OCI-LY3 (cell line): Measurements from ENCODE around the gene FSCN2.

ENCODE experiments used
- CTCF ChIP-seq: fragments of 200-600, 300-600 bp; sonication (generic); IDR thresholded peaks from 2 replicates; pipeline ENCODE4 v1.5.1; 2014; ENCODE audit warnings: antibody characterized with exemption, low read length, low read depth
- EZH2phosphoT487 ChIP-seq: fragments of 200-600 bp; shearing (Covaris generic); IDR thresholded peaks from 2 replicates; pipeline ENCODE4 v1.6.1; 2018; ENCODE audit warnings: antibody characterized with exemption, mixed run types, low read depth

GRCh38 chr17:81550830-81551457 is 22.8 kb downstream of the FSCN2 start:
- TF ChIP-seq CTCF (no peak), EZH2phosphoT487 (no peak)
